DMS79 (cell line): ENCODE measurements around the gene AMDHD1.
A peak's percentile ranks its signal among the peaks of the same experiment; 100 is the strongest.
"Not testable (repeated sequence)": the region's sequence is repeated elsewhere in the genome, so short reads cannot be mapped to it uniquely, and the experiment has no call there.

ENCODE experiments used
- DNase-seq: peaks from one replicate; lab custom pipeline; 2025; lab: John Stamatoyannopoulos, UW

AMDHD1 gene

DNA sequence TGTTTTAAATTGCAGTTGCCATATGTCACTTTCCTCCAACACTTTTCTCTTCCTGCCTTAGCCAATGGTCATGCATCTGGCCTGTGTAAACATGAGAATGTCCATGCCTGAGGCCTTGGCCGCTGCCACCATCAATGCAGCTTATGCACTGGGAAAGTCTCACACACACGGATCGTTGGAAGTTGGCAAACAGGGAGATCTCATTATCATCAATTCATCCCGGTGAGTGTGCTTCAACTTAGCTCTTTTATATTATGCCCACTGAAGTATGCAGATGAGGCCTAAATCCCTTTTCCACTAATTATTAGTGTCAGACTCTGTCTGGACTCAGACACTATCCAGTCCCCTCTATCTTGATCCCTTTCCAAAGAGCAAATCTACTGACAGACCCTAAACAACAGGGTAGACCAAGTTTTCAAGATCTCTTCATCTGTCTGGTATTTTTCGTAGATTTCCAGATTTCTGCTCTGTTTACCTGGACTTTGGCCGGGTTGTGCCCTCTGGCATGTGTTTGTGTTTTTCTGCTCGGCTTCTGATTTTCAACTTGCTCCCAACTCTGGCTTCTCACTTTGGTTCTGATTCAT lies 23.2 kb downstream of the AMDHD1 start:
- no peak for DNase-seq

DNA sequence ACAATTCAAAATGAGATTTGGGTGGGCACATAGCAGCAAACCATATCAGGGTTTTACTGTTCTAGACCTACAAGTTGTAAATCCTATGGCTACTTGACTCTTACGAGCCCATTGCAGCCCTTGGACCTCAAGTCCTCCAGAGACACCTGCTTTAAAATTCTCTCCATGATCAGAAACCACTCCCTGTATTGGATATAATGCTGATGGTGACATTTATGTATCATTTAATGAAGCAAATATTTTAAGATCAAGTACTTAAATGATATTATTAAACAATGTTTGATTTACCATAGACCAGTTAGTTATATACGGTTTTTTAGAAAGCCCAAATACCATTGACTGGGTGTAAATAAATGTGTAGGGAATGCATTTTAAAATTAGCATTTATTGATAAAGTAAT lies 24.2 kb downstream of the AMDHD1 start:
- no peak for DNase-seq

DNA sequence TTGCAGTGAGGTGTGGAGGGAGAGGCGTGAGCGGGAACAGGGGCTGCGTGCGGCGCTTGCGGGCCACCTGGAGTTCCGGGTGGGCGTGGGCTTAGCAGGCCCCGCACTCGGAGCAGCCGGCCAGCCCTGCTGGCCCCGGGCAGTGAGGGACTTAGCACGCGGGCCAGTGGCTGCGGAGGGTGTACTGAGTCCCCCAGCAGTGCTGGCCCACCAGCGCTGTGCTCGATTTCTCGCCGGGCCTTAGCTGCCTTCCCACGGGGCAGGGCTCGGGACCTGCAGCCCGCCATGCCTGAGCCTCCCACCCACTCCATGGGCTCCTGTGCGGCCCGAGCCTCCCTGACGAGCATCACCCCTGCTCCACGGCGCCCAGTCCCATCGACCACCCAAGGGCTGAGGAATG lies 26.0 kb downstream of the AMDHD1 start:
- not testable (repeated sequence) for DNase-seq

DNA sequence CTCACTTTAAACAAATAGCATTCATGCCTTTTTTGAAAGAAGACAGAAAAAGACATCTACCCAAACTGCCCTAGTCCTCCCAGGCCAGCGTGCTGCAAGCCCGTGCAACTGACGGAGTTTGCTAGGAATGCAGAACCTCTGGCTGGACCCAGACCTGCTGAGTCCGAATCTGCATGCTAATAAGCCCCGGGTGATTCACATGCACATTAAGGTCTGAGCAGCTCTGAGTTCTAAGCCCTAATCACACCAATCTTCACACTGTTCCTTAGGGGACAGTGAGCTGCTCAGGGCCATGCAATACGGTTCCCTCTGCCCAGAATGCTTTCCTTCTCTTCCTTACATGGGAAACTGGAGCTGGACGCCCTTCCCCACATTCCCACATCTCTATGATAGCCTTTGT lies 27.8 kb downstream of the AMDHD1 start:
- no peak for DNase-seq

DNA sequence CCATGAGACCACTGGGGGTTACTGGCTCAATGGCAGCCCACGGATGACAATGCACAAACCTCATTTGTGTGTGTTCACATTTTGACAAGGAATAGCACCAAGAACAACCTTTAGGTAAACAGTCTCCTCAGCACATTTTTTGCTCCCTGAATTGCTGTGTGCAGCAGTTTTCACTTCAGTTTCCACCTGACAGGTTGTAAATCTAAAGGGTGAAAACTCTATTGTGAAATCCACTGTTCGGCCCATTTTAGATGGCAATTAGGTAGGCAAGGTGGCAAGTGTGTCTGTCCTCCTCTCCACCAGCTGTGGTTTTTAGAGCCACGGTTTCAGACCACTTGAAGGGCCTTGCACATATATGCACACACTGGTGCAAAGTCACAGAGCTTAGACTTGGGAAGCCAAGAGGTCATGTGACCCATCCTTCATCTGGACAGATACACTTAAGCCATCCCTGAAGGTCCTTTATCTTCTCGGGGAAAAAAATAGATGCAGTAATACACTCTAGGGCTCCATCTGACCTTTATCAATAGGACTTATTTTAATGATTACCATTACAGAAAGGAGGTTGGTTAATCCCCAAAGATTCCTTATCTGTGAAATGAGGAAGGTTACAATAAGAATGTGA lies 29.8 kb downstream of the AMDHD1 start:
- DNase-seq: no peak

DNA sequence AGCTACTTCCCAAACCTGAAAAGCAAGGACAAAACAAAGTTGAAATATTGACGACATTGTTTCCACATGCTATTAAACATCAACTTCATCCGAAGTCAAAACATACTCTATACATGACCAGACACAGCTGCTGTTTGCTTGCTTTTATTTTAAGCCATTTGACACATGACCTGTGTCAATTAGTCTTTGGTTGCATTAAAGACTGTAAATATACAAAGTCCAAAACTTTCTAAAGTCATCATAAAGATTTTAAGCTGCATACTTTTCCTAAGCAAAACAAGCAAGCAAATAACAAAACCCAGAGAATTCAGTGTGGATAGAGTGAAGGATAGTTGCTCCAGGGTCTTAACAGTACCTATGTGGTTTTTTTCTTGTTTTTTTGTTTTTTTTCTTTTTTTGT lies 31.2 kb downstream of the AMDHD1 start:
- DNase-seq: no peak

DNA sequence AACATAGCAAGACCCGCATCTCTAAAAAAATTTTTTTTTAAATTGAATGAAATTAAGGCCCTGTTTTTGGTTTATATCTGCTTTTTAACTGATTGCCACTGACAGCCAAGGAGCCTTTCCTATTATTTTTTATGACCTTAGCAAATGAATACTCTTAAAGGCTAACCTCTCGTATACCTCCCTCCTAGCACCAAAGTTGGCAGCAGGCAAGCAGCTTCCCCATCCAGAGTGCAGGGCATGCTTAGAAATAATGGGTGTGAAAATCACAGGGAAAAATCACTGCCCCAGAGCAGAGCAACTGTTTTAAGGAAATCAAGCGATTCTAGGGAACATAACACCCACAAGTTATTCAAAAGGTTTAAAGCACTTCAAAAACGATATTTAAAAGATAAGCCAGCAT lies 32.4 kb downstream of the AMDHD1 start:
- DNase-seq: no peak

DNA sequence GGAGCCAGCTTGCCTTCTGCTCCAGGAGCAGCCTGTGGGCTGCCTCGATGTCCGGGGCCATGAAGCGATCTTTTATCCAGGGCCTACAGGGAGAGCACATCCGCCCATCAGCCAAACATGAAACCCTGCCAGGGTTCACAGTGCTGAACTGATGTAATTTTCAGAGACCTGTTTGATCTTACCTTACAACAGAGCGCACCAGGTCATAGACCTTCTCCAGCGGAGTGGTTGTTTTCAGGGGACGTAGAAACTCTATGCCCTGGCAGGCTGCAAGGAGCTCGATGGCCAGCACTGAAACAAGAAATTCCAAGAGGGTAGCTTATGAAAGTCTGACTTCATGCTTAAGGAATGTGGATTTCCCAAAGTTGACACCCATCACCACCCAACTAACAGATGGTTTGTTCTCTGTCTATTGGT lies 33.3 kb downstream of the AMDHD1 start:
- no peak for DNase-seq

DNA sequence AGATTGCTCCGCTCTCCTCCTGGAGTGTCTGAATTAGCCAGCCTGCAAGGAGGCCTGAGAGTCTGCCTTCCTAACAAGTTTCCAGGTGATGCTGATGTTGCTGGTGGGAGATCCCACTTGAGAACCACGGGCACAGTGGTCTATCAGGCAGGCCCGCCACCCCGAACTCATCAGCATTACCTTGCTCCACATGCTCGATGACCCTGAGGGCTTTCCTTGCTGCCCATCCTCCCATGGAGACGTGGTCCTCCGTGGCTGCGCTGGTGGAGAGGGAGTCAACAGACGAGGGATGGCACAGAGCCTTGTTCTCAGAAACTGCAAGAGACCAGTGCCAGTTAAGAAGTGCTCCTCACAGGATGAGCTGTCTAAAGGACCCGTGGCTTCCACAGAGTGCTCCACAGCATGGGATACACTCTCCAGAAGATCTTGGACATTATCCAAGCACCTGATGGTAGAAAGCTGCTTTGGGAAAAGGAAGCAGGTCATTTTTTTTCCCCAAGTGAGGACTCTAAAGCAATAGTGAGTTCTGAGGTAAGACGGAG lies 34.7 kb downstream of the AMDHD1 start:
- DNase-seq: peak; percentile 5

DNA sequence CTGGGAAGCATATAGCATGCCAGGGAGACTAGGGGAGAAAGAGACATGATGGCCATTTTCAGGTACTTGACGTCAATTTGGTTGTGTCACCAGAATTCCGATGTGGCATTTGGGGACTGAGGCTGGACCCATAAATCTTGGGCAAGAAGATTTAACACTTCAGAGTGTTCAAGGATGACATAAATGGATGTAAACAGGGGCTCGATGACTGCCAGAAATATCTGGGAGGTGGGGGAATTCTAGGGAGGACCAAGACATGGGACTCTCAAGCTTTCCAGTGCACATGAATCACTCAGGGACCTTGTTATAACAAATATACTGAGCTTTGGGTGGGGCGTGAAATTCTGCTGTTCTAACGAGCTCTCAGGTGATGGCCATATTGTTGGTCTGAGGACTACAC lies 35.2 kb downstream of the AMDHD1 start:
- no peak for DNase-seq

DNA sequence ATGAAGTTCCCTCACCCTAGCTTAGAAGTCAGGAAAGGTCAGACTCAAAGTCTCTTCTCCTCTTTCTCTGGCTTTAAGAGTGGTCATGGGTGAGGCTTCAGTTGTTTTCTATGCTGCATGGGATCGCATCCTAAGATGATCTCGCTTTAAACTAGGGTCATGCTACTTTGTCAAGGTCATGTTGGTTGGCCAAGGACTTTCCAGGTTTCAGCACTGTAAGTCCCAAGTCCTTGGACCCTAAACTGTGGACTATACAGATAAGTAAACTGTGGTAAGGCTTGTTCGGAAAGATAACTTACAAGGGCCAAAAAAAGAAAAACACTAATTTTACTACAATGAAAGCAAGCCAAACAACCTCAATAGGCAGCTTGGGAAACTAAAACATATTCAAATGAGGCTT lies 35.6 kb downstream of the AMDHD1 start:
- no peak for DNase-seq

DNA sequence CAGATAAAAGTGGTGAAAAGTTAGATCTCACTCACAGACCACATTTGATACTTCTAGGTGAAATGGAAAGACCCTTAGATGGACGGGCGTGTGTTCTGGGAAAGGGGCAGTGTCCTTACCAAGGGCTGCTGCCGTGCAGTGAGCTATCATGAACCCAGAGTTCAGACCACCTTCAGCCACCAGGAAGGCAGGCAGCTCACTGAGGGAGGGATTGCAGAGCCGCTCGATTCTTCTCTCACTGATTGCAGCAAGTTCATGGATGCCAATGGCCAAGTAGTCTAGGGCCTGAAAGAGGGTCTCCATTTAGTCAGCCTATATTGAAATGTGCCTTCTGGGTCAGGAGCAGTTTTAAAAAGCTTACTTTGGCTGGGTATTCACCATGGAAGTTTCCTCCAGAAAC lies 37.3 kb downstream of the AMDHD1 start:
- DNase-seq: no peak

DNA sequence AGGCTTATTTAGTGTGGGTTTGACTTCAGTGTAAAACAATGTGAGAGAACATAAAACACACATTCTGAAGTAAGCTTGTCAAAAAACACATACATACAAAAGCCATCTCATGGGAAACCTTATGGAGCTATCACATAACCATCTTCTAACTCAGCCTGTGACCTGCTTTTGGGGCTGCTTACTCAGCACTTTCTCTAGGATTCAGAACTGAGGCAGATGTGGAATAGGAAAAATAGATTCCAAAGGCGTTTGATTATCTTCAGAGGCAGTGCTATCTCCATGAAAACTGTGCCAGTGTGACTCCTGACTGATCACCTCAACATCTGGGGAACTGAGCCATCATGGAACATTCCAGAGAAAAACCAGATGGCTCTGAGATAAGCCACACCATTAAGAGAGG lies 39.5 kb downstream of the AMDHD1 start:
- no peak for DNase-seq

DNA sequence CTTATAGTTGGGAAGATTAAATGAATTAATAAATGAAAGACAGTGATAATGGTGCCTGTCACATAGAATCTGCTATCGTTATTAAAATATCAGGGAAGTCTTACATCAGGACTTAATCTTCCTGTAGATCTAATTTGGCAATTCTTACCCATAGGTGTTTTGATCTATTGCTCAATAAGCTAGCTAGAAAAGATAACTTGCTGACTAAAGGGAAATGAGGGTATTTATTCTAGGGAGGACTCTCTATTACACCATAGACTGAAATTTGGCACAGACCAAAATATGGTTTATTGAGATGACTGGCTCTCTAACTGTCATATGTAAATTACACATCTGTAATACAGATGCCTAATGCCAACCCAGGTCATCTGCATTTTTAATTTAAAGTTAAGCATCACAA lies 41.6 kb downstream of the AMDHD1 start:
- no peak for DNase-seq

DNA sequence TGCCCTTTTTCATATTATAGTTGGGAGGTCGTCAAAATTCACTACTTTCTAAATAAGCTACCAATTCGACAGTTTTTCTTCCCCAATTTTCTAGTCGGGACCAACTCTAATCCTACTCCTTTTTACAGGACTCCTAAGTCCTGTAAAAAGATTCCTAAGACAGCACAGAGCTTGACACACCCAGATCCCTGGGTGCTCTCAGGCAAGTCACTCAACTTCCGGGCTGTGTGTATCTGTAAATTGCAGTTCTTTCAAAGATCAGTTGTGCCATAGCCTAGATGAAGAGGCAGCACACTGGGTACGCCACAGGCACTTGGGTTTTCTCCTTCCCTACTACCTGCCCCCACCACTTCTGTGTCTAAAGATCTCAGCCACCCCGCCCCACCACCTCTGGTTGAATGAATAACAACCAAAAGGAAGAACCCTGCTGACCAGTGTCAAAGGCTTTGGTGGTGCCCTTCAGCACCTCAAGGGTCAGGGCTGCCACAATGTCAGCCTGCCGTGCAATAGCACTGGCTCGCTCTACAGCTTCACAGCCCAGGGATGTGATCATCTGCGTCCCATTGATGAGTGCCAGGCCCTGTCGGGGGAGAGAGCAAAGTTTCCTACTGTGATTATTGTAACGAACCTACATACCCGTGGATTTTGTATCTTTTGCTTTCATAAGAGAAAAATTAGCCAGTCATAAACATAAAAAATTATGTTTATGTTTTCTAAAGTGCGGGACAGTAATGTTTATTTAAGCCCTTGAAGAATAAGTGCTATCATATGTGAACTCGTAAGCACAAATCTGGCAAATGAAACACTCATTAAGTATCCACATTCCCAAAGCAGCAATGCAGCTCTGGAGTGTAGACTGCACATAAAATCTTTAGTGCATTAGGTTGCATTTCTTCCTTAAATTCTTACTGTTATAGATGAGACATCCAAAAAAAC lies 43.8 kb downstream of the AMDHD1 start:
- DNase-seq: no peak

DNA sequence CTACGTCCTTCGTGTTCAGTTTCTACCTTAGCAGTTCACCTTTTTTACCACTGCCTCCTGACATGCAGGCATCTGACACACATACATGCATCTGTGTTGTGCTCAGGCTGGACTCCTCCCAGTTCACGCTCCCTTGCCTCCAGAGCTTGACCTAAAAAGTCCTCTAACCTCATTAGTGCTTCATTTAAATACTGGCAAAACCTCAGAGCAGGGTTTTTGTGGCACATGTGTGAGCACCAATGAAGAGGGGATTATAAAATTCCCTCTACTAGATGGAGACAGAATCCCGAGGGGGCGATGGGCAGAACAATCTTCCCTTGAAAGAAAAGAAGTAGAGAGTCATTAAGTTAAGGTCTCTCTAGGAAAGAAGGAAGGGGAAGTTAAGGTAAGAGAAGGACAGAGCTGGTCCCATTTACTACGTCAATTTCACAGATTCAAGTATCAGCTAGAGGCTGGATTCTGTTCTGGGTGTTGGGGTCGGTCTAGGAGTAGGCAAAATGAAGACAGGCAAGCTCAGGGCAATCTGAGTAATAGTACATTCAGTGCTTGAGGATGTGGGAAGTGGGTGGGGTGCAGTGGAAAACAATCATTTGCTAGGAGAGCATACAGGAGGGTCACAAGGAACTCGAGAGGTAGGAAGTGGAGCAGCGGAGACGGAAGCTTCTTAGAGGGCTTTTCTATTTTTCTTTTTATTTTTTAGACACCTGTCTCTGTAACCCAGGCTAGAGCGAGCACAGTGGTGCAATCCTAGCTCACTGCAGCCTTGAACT lies 45.6 kb downstream of the AMDHD1 start:
- no peak for DNase-seq

DNA sequence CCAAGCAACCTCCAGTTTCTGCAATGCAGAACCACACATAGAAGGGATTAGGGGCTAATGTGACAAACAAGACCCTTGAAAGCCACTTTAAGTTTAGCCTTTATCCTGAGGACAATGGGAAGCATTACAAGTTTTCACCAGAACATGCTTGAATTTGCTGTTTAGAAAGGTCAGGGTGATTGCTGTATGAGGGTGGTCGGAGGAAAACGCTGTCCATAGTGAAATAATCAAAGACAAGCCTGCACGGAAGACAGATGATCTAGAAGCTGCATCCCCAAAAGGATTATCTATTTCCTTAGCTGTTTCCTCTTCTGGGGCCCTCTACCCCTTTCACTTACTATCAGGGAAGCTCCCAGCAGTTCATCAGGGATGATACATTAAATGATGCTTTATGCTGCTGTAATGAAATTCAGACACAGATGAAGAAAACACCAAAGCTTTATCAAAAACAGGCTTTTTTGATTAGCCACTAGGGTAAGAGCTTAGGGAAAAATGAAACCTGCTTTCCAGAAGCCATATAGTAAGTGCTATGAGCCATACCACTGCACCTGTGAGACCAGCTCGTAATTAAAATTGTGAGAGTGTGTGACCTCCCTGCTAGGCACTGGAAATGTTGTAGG lies 46.5 kb downstream of the AMDHD1 start:
- no peak for DNase-seq

DNA sequence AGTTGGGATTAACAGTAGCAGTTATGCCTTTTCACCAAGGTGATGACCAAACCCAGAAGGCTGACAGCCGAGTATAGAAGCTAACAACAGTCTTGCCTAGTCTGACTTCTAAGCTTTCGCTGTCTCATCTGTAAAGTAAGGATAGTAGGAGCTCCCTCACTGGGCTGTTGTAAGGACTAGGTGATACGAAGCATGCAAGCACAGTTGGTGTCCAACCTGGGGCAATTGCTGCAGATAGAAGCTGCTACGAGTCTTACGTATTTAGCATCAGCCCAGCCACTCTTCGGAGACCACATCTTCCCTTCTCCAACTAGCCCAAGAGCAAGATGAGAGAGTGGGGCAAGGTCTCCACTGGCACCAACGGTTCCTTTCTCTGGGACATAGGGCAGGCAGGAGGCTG lies 47.0 kb downstream of the AMDHD1 start:
- DNase-seq: no peak

DNA sequence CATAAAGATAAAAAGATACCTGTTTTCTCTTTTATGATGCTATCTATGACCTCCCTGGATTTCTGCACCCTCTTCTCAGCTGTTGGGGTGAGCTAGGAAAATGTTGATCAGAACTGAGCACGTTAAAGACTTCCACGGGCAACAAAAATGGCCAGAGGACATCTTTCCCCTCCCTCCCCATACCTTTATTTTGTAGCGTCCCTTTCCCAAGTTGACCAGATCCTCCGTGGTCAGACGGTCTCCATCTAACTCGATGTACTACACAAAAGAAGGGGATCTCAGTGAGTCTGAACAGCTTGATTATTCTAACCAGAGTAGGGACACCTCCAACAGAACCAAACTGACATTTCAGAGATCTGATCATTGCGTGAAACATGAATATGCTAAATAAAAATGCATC lies 50.8 kb downstream of the AMDHD1 start:
- no peak for DNase-seq

DNA sequence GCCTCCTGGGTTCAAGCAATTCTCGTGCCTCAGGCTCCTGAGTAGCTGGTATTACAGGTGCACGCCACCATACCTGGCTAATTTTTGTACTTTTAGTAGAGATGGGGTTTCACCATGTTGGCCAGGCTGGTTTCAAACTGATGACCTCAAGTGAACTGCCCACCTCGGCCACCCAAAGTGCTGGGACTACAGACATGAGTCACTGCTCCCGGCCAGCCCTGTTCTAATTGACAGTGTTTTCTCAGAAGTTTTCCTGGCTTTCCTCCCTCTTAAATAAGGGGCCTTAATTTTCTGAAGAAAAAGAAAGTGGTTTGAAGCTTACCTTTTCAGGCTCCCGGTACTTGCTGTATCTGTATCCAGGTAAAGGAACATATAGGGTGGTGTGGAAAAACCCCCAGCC lies 51.3 kb downstream of the AMDHD1 start:
- DNase-seq: no peak

DNA sequence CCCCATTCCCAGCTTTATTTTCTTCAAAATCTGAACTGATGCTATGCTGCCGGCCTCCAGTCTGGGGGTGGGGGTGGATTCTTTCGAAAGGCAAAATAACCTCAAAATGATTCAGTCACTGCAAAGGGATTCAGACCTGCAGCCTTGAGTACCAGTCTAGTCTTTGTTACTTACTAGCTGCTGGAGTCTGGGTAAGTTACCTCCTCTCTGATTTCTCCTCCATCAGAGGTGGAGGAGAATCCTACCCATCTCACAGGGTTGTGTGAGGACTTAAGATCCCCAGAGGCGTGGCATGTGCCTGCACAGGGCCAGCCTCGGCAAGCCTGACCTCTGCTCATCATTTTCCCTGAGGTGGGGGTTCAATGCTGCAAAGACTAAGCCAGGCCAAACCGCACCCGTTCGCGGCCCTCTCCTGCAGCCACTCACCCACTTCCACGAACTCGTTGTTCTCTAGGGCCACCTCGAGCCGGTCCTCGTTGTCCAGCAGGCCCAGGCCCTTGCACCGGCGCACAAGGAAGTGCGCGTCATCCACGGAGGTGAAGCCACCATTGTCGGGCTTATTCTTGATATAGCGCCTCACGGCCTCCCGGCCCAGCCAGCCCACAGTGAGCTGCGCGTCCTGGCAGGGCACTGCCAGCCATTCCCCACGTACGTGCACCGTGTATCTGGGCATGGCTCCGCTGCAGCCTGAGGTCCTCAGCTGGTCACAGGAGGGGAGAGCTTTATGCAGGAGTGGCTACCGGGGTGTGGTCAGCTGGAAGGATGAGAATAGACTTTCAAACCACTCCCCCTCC lies 52.3 kb downstream of the AMDHD1 start:
- DNase-seq: no peak
